HG03575 (cell line): ENCODE measurements around the gene FOLR1.

Experiments
- ATAC-seq: cut with Tn5 transposase; IDR thresholded peaks from one replicate; pipeline ENCODE4 v1.9.1; 2021; ENCODE audit not compliant: unreplicated experiment, insufficient number of reproducible peaks, low FRiP score; ENCODE audit errors: extremely low read depth

FOLR1 gene

DNA sequence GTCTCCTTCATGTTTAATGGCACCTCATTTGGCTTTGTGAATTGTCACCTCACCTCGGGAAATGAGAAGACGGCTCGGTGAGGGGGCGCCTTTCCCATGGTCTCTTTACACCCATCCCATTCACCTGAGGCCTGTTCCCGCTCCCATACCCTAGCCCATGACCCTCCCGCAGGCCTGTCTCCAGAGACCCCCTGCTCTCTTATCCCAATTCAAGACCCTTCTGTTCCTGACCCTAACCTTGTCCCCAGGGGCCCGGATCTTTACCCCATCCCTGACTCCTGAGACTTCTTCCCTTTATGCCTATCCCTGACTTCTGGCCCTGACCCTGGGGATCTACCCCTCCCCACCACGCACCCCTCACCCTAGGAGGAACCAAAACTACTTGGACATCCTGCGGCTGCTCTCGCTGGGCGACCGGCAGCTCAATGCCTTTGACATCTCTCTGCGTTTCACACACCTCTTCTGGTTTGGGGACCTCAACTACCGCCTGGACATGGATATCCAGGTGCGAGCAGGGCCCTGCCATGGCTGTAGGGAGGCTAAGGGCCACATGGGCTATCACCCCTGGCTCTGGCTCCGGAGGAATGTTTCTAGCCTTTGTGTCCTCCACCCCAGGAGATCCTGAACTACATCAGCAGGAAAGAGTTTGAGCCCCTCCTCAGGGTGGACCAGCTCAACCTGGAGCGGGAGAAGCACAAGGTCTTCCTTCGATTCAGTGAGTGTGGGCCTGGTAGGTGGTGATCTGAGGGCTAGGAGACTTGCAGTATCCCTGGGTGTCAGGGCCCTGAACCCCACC lies 40.5 kb downstream of the FOLR1 start:
- ATAC-seq: no peak

- ATAC-seq: no peak
Measured at GRCh38 chr11:72233056-72233772, 41.3 kb downstream of the FOLR1 start.

DNA sequence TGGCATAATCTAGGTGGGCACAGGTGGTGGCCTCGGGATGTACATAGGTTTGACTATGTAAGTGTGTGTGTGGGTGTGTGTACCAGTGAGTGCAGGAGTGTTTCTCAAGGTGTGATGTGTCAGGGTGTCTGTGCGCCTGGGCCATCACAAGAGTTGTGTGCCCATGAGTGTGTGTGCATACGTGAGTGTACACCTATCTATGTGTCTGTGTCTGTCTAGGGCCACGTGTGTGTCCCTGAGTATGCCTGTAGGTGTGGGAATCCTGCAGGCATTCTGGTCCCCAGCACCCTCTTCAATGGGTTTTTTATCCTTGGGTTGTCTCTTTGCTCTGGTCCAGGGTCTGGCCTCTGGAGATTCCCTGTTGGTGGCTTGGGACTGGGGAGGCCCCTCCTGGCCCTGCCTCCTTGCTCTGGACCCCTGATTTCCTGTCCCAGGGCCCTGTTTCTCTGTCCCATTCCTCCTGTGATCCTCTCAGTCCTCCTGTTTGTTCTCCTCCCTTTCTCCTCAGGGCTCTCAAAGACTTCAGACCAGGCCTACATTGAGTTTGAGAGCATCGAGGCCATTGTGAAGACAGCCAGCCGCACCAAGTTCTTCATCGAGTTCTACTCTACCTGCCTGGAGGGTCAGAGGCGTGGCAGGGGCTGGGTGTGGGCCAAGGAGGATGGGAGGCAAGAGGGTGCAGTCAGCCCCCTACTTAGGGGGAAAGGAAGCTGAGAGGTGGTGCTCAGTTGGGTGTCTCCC lies 42.0 kb downstream of the FOLR1 start:
- ATAC-seq: no peak

GRCh38 chr11:72234514-72234830 lies 42.5 kb downstream of the FOLR1 start:
- no peak for ATAC-seq

- ATAC-seq: no peak
Measured at GRCh38 chr11:72234920-72235319, 43.0 kb downstream of the FOLR1 start.

- no peak for ATAC-seq
Measured at GRCh38 chr11:72235351-72236057, 43.6 kb downstream of the FOLR1 start.

DNA sequence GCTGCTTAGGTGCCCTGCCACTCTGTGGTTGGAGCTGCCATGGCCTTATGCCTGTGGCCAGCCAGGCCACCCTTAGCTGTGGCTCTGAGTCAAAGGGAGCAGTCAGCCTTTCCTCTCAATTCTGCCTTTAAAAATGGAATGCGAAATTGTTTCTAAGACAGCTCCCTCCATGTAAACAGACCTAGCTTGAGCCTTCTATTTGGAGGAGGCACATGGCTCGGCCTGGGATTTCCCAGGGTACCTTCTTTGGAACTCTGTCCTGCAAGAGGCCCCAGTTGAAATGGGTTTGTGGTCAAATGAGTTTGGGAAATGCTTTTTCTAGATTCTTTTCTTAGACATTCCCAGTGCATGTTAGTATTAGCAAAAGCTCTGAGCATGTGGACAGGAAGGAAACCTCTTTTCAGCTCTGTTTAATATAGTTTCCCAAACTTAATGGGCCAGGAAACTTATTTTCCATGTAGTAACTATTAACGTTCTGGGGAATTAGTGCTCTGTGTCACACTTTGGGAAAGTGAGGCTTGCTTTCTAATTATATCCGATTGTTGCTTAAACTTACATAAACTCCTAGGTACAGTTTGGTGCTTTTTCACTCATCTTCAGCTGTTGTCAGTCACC lies 44.2 kb downstream of the FOLR1 start:
- ATAC-seq: no peak

DNA sequence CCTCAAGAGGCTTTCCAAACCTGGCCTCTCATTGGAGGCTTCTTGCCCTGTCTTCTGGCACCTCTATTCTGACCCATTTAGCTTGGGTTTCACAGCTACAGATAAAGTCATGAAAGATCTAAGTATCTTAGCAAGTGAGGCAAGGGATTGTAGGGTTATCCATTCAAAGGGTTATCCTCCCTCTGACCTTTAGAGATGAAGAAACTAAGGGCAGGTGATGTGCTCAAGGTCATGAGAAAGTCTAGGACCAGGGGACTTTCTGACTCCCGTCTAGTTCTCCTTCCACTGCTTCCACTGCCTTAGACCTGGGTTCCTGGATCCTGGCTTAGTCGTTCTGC lies 44.8 kb downstream of the FOLR1 start:
- no peak for ATAC-seq

- no peak for ATAC-seq
Measured at GRCh38 chr11:72237112-72237931, 45.4 kb downstream of the FOLR1 start.

DNA sequence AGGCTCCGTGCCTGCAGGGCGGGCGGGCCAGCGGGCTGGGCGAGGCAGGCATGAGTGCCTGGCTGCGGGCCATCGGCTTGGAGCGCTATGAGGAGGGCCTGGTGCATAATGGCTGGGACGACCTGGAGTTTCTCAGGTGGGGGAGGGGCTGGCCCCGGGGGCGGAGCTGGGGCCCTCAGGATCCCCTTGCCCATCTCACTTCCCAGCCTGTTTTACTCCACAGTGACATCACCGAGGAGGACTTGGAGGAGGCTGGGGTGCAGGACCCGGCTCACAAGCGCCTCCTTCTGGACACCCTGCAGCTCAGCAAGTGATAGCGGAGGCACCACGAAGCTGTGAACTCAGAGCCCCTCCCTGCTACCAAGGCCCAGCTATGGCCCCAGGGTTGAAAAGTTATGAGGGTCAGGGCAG lies 46.1 kb downstream of the FOLR1 start:
- ATAC-seq: no peak

DNA sequence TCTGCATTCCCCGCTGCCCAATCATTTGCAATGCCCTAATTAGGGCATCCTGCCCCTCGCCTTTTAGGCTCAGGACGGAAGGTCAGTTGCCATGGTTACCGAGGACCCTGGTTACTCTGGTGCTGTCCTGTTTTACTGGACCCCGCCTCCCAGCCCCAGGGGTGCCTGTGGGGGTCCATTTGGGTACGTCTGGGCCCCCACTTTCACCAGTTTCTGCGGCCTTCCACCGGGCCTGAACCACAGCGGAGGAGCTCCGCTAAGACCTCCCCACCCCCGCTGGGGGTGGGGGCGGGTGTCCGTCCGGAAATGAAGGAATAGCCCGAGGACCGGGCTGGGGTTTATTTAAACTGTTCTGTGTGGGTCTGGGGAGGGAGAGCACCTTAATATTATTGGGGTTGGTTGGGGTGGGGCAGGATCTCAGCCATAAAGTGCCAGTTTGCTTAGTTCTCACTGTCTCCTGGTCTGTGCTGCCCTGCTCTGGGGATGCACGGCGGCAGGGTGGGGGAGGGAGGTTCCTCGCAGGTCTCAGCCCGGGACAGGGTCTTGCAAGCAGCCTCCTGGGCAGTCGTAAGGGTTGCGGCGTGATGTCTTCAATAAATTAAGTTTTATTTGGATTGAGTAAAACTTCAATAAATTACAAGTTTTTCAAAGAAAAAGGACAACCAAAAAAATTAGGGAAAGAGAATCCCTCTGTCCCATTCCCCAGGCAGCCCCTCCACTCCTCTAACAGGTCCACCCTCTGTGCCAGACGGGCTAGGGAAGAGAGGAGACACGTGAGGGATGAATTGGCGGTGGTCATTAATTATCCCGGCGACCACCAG lies 46.8 kb downstream of the FOLR1 start:
- ATAC-seq: no peak

- no peak for ATAC-seq
Measured at GRCh38 chr11:72239313-72239848, 47.4 kb downstream of the FOLR1 start.

DNA sequence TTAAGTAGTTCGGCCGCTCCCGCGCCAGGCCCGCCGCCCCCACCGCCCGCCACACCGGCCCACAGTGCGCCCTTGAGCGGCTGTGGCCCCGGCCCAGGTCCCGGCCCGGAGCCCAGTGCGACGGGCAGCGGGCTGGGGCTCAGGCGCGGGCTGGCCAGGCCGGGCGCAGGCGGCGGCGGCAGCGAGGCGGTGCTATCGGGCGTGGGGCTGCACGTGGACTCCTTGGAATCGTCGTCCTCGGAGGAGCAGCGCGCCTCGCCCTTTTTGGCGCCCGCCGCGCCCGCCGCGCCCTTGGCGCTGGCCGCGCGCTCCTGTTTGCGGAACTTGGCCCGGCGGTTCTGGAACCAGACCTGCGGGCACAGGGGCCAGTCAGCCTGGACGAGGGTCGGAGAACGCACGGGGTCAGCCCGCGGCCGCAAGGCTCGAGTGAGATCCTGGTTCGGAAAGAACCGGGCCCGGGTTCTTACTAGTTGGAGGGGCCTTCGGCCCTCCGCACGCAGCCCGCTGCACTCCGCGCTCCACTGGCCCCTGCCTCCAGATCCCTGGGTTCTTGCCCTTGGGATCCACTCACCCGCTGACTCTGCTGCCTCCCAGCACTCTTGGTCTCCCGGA lies 48.0 kb downstream of the FOLR1 start:
- no peak for ATAC-seq

DNA sequence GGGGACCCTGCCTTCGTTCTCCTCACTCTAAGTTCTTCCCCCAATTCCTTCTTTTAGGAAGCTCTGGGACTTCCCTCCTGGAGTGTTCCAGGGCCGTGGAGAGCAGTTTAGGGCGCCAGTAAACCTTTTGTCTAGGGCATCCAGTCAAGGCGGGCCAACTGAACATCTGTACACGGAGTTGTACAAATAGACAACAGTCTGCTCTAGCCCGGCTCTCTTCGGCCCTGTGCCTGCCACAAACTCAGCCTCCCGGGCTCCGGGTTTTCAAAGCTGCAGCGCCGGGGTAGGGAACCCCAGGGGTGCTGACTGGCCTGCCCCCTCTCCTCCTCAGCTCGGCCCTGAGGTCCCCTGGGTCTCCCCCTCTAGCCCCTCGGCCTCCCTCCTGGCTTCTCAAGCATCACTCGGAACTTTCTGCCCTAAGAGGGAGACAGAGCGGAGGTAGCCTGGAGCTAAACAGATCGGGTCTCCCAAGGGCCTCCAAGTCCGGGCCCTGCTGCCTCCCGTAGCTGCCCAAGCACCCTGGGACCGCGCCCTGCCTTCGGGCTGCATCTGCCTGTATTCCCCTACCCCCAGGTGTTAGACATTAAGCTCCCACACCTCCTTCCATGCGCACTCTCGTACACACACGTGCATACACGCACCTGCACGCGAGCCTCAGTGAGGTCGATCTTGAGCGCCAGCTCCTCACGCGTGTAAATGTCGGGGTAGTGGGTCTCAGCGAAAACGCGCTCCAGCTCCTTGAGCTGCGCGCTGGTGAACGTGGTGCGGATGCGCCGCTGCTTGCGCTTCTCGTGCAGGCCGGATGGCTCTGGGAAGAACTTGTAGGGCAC lies 48.7 kb downstream of the FOLR1 start:
- no peak for ATAC-seq

DNA sequence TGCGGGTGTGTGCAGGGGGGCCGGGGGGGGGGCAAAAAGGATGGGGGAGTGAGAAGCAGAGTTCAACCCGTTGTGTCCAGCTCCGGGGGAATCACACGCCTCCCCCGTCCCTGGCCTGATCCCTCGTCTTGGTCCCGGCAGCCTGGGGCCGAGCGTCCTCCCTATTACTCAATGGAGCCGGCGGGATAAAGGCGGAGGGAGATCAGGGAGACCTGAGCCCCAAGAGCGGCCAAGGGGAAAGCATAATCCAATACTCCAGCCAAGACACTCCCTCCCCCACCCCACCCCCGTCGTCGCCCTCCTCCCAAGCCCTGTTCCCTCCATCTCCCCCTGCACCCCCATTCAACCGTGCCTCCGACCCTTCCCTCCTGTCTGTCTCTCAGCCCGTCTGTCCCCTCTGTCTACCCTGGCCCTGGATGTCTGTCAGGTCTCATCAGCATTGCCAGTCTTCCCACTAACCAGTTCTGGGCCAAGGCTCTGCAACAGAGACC lies 49.4 kb downstream of the FOLR1 start:
- ATAC-seq: no peak

DNA sequence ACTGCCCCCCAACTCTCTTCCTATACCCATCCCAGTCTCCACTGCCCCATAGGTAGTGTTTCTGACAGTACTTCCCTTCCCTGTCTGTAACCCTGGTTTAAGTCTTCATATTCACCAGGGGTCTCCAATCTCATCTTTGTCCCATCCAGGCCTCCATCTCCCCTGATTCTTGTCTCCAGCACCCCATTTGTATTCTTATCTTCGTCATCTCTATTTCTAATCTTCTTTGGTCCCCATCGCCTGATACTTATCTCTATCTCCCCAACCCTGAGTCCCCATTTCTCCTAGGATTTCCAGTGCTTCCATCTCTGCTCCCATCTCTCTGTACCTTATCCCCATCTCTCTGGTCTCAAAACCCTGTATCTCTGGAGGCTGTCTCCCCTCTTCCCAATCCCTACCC lies 50.2 kb downstream of the FOLR1 start:
- no peak for ATAC-seq
